Endothelial cell of umbilical vein (primary cell): ENCODE results near the gene DDIT3. TPM values are rescaled to one million over a fixed set of nuclear protein-coding genes. Genes with fewer than 3 reads are reported as not detected.

ENCODE experiments used
- BruUV-seq: library from RNA; stranded (reverse); fragments of 400-500 nt; replicated peaks from 2 replicates; lab custom pipeline; 2021; lab: Mats Ljungman, UMichigan
- CTCF ChIA-PET: fragments of 300-600, 350-600 bp; sonication (Branson Sonifier 250); formaldehyde crosslinking; loops from one replicate; lab custom pipeline; 2021; ENCODE audit warnings: antibody characterized with exemption, inconsistent platforms; lab: Charles Lee
- POLR2A ChIA-PET: fragments of 300-600, 350-600 bp; sonication (Branson Sonifier 250); formaldehyde crosslinking; loops from one replicate; lab custom pipeline; 2021; ENCODE audit warnings: antibody characterized with exemption, inconsistent platforms; lab: Charles Lee
- DNase-seq: peaks from one replicate; pipeline ENCODE4 v3.0.0-alpha.2; 2011; ENCODE audit warnings: low read depth, low spot score
- FAIRE-seq: peaks from 2 replicates; lab custom pipeline; 2011; peaks lifted over from hg19 to GRCh38; lab: Jason Lieb, UNC
- H2AFZ ChIP-seq: 2 replicates; pipeline ENCODE4 v1.6.0; 2012; ENCODE audit warnings: low read depth, low read length, control low read depth, inconsistent platforms
- H3K27ac ChIP-seq: 2 replicates; pipeline ENCODE4 v1.5.1; 2011; ENCODE audit warnings: low read depth, mild to moderate bottlenecking, control low read depth, low read length, moderate library complexity; ENCODE audit not compliant: insufficient read depth
- H3K27me3 ChIP-seq, 2 experiments: 2 replicates each; pipeline versions ENCODE4 v1.6.0 to v1.6.1; 2011; ENCODE audit warnings: low read length in 2 of 2, mixed read lengths in 1 of 2; ENCODE audit not compliant: control insufficient read depth in 2 of 2, insufficient read depth in 2 of 2
- H3K36me3 ChIP-seq, 2 experiments: 2 replicates in 1 of 2; 3 replicates in 1 of 2; pipeline ENCODE4 v1.5.1; 2011; ENCODE audit warnings: low read length in 2 of 2, mild to moderate bottlenecking in 1 of 2, moderate library complexity in 1 of 2; ENCODE audit not compliant: control insufficient read depth in 2 of 2, insufficient read depth in 2 of 2; ENCODE audit errors: extremely low read depth in 1 of 2
- H3K4me1 ChIP-seq: 3 replicates; pipeline ENCODE4 v1.5.1; 2011; ENCODE audit warnings: mild to moderate bottlenecking, low read length; ENCODE audit not compliant: control insufficient read depth, insufficient read depth; ENCODE audit errors: extremely low read depth
- H3K4me2 ChIP-seq: 2 replicates; pipeline ENCODE4 v1.6.1; 2011; ENCODE audit warnings: low read length, control low read depth, mixed read lengths; ENCODE audit not compliant: insufficient read depth
- H3K4me3 ChIP-seq, 3 experiments: fragments of 200-600 bp in 1 of 3; sonication (generic), shearing (Covaris generic) in 1 of 3; replicated peaks in 1 of 3; 2 replicates each; pipeline ENCODE4 v1.5.1; 2011 to 2016; ENCODE audit warnings: control low read depth in 3 of 3, low read length in 3 of 3, mild to moderate bottlenecking in 2 of 3, inconsistent platforms in 1 of 3, low read depth in 1 of 3, moderate library complexity in 1 of 3; ENCODE audit not compliant: insufficient read depth in 1 of 3
- H3K79me2 ChIP-seq: 2 replicates; pipeline ENCODE4 v1.6.0; 2012; ENCODE audit warnings: low read length, inconsistent platforms; ENCODE audit not compliant: control insufficient read depth, insufficient read depth
- H3K9ac ChIP-seq: replicated peaks from 2 replicates; pipeline ENCODE3; 2011; ENCODE audit warnings: low read length, control low read depth; ENCODE audit not compliant: insufficient read depth; ENCODE audit errors: extremely low read depth
- H3K9me1 ChIP-seq: replicated peaks from 3 replicates; pipeline ENCODE4 v1.6.0; 2011; ENCODE audit warnings: mild to moderate bottlenecking, low read length; ENCODE audit not compliant: control insufficient read depth, insufficient read depth; ENCODE audit errors: extremely low read depth
- H3K9me3 ChIP-seq: replicated peaks from 2 replicates; pipeline ENCODE4 v1.5.1; 2012; ENCODE audit warnings: low read length, inconsistent platforms; ENCODE audit not compliant: control insufficient read depth, insufficient read depth
- H4K20me1 ChIP-seq: replicated peaks from 2 replicates; pipeline ENCODE3; 2011; ENCODE audit warnings: mild to moderate bottlenecking, low read length; ENCODE audit not compliant: control insufficient read depth, insufficient read depth; ENCODE audit errors: extremely low read depth
- EZH2 ChIP-seq: IDR thresholded peaks from 2 replicates; pipeline ENCODE4 v1.6.1; 2012; ENCODE audit warnings: borderline replicate concordance, low read depth, mild to moderate bottlenecking, moderate library complexity, low read length, inconsistent platforms; ENCODE audit not compliant: severe bottlenecking
- FOS ChIP-seq: IDR thresholded peaks from 2 replicates; pipeline ENCODE4 v1.6.1; 2011; ENCODE audit warnings: mild to moderate bottlenecking, low read length, moderate library complexity, borderline replicate concordance; ENCODE audit not compliant: insufficient read depth
- GATA2 ChIP-seq: IDR thresholded peaks from 2 replicates; pipeline ENCODE4 v1.7.0; 2011; ENCODE audit warnings: low read depth, mild to moderate bottlenecking, moderate library complexity, mixed read lengths, low read length; ENCODE audit not compliant: insufficient read length, insufficient read depth
- JUN ChIP-seq: IDR thresholded peaks from 2 replicates; pipeline ENCODE4 v1.6.1; 2011; ENCODE audit warnings: borderline replicate concordance, low read depth; ENCODE audit not compliant: insufficient read length, insufficient read depth
- MYC ChIP-seq: IDR thresholded peaks from one replicate; pipeline ENCODE4 v1.6.1; 2011; ENCODE audit warnings: mild to moderate bottlenecking, low read depth, low read length
- POLR2A ChIP-seq: IDR thresholded peaks from 2 replicates; pipeline ENCODE4 v1.6.1; 2012; ENCODE audit warnings: low read depth, mild to moderate bottlenecking, control low read depth, low read length
- POLR2AphosphoS5 ChIP-seq: IDR thresholded peaks from 2 replicates; pipeline ENCODE4 v1.6.1; 2012; ENCODE audit warnings: low read depth, mild to moderate bottlenecking, control low read depth, low read length, moderate library complexity; ENCODE audit not compliant: insufficient read depth
- dilution Hi-C: fragments of 300-500 bp; cut with MboI; formaldehyde crosslinking; loops from one replicate; pipeline ENCODE4 v1.15.0; 2019; ENCODE audit warnings: low sequenced_read_pairs; ENCODE audit not compliant: extremely low pct_ligation_motif_present
- intact Hi-C: fragments of 100-400 bp; cut with micrococcal nuclease; formaldehyde crosslinking; loops from one replicate; pipeline ENCODE4 v1.10.0; 2022
- polyA plus RNA-seq, 4 experiments: library from polyadenylated mRNA; depleted of rRNA in 3 of 4; stranded (reverse) in 3 of 4; unstranded in 1 of 4; fragments of >200 nt; gene quantifications; 2 replicates each; pipeline versions ENCODE4 v1.2.1 to v1.2.3, GENCODE V29; 2011 to 2012; ENCODE audit warnings: missing spikeins in 1 of 4
- total RNA-seq: library from RNA; stranded (reverse); gene quantifications from 2 replicates; pipeline ENCODE4 v1.2.3, GENCODE V29; 2021
- TF ChIP-seq, protein P1 (sequence below): IDR thresholded peaks from 2 replicates; pipeline ENCODE4 v1.6.1; 2011; ENCODE audit not compliant: insufficient read depth, insufficient read length
- TF ChIP-seq, protein P2 (sequence below), 2 donors: IDR thresholded peaks; 1 replicate in 1 of 2; 2 replicates in 1 of 2; pipeline ENCODE4 v1.5.1; 2011; ENCODE audit warnings: low read length in 2 of 2, mild to moderate bottlenecking in 2 of 2, moderate library complexity in 2 of 2, control low read depth in 1 of 2, inconsistent platforms in 1 of 2, low read depth in 1 of 2; ENCODE audit not compliant: insufficient read depth in 1 of 2; ENCODE audit errors: extremely low read depth in 1 of 2

DDIT3 gene
- total and polyA plus RNA-seq, 2 donors (not counting 3 experiments of a cell fraction or from before 2014, with no cell fraction given): 13.7 to 22.0 TPM

DNA sequence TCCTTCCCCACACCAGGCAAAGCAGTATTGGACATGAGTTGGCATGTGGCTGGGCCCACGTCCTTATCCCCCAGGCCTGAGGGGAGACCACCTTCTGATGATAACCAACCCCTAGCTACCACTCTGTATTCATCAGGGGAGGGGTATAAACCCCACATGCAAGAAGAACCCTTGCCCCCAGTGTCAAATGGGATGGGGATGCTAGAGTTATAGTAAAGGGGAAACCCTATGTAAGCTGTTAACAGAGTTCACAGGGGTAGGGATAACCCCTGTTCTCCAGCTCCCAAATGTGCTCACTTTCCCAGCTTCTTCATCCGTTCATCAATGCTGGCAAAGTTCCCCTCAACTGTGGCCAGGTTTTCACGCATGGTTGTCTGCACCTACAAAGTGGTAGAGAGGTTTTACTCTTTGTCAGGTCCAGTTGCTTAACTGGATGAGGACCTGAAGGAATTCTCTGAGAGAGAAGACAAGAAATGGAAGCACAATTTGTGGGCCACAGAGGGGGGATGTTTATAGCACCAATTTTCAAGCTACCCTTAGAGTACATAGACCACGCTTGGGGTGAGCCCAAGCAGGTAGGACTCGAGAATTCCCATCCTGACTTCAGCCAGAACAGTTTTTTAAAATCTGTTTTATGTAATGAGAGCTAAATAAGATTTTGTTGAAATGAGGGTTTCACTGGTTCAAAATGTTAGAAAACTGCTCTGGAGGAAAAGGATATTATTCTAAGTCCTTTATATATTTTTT is 10.3 kb upstream of the DDIT3 start:
- Histone ChIP-seq H3K4me2 (no peak overlapping the region), H2AFZ (no peak overlapping the region), H3K9me1 (no peaks in the 10 kb centered on the region), H3K27ac (no peak overlapping the region), H3K4me1 (no peaks in the 10 kb centered on the region), H3K79me2 (no peaks in the 10 kb centered on the region), H3K36me3 (peaks cover 34 to 65% of the 10 kb centered on the region in 2 experiments), H3K27me3 (no peaks in the 10 kb centered on the region), H3K4me3 (no peak overlapping the region), H3K9ac (no peak overlapping the region), H4K20me1 (no peaks in the 10 kb centered on the region), H3K9me3 (no peaks in the 10 kb centered on the region)
- dilution Hi-C loops: no loop called here
- intact Hi-C loops: no loop called here
- CTCF ChIA-PET: no interaction called here
- POLR2A ChIA-PET: no interaction called here
- TF ChIP-seq MYC (no peak), JUN (no peak), POLR2AphosphoS5 (no peak), EZH2 (no peak), GATA2 (no peak), POLR2A (no peak), FOS (no peak)
- TF ChIP-seq, protein P1, sequence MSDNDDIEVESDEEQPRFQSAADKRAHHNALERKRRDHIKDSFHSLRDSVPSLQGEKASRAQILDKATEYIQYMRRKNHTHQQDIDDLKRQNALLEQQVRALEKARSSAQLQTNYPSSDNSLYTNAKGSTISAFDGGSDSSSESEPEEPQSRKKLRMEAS: no peak
- TF ChIP-seq, protein P2, sequence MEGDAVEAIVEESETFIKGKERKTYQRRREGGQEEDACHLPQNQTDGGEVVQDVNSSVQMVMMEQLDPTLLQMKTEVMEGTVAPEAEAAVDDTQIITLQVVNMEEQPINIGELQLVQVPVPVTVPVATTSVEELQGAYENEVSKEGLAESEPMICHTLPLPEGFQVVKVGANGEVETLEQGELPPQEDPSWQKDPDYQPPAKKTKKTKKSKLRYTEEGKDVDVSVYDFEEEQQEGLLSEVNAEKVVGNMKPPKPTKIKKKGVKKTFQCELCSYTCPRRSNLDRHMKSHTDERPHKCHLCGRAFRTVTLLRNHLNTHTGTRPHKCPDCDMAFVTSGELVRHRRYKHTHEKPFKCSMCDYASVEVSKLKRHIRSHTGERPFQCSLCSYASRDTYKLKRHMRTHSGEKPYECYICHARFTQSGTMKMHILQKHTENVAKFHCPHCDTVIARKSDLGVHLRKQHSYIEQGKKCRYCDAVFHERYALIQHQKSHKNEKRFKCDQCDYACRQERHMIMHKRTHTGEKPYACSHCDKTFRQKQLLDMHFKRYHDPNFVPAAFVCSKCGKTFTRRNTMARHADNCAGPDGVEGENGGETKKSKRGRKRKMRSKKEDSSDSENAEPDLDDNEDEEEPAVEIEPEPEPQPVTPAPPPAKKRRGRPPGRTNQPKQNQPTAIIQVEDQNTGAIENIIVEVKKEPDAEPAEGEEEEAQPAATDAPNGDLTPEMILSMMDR (IDR thresholded peaks at IDR 0.05; ENCODE audit: extremely low read depth in 1 of 2, insufficient read depth in 1 of 2, low read depth in 1 of 2, low read length in 2 of 2): no peak
- FAIRE-seq: no peak
- no peak for DNase-seq
- BruUV-seq: no TSS peak
